Thoracic aorta (tissue), 2 donors: ENCODE measurements around the gene SFTPD. TPM values are rescaled to one million over a fixed set of nuclear protein-coding genes. Genes with fewer than 3 reads are reported as not detected.

Experiments used
- ATAC-seq: fragments of 150-250 bp; one replicate; pipeline ENCODE4 v1.8.0; 2017; ENCODE audit warnings: low read depth; ENCODE audit not compliant: insufficient number of reproducible peaks, low FRiP score
- DNase-seq: peaks from one replicate; pipeline ENCODE4 v3.0.0-alpha.2; 2020; ENCODE audit warnings: low spot score
- H3K27ac ChIP-seq, 2 donors: fragments of 200-600 bp; sonication (generic); 1 replicate in 1 of 2; 2 replicates in 1 of 2; pipeline ENCODE4 v1.5.1; 2016; ENCODE audit warnings: mild to moderate bottlenecking in 2 of 2, moderate library complexity in 2 of 2
- H3K27me3 ChIP-seq: fragments of 200-600 bp; sonication (generic); replicated peaks from 2 replicates; pipeline ENCODE4 v1.6.0; 2016; ENCODE audit warnings: mild to moderate bottlenecking; ENCODE audit not compliant: insufficient read depth
- H3K36me3 ChIP-seq: fragments of 200-600 bp; sonication (generic); one replicate; pipeline ENCODE4 v1.5.1; 2016
- H3K4me1 ChIP-seq, 2 donors: fragments of 200-600 bp; sonication (generic); 1 replicate in 1 of 2; 2 replicates in 1 of 2; pipeline versions ENCODE4 v1.5.1 to v1.6.0; 2016; ENCODE audit warnings: low read depth in 2 of 2, mild to moderate bottlenecking in 1 of 2; ENCODE audit not compliant: control insufficient read depth in 1 of 2
- H3K4me3 ChIP-seq: fragments of 200-600 bp; sonication (generic); 2 replicates; pipeline ENCODE4 v1.5.1; 2016; ENCODE audit warnings: mild to moderate bottlenecking
- H3K9me3 ChIP-seq: fragments of 200-600 bp; sonication (generic); 2 replicates; pipeline ENCODE4 v1.5.1; 2016
- total RNA-seq, 2 donors: library from RNA; depleted of rRNA; stranded (reverse); fragments of >200 nt; gene quantifications; one replicate each; pipeline versions ENCODE4 v1.1.0 to v1.2.3, GENCODE V29; 2016
- TF ChIP-seq, protein P1 (sequence below): fragments of 200-600 bp; sonication (generic); IDR thresholded peaks from one replicate; pipeline ENCODE4 v1.5.1; 2019; ENCODE audit warnings: antibody characterized with exemption

Gene SFTPD
- total RNA-seq, 2 donors from 2014 or later, result 2.6 TPM; not detected in 1

DNA sequence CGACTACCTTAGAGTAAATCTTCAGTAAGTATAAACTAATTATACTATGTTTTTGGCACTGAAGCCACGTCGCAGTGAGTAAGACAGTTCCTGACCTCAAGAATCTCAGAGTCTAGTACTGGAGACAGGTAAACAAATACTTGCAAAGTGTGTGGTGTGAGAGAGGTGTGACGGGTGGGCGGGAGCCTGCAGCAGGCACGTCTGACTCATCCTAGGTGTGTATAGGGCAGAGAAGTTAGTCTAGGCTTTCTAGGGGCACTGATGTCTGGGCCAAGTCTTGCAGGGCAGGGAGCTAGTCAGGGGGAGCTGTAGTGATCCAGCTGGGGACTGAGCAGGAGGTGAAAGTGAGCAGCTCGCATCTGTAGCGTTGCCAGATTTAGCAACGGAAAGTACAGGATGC lies 35.9 kb upstream of the SFTPD start:
- no peak for ATAC-seq
- no peaks in the 10 kb centered on the region for H3K36me3 ChIP-seq
- no peaks in the 10 kb centered on the region for H3K27me3 ChIP-seq
- DNase-seq, result no peak
- H3K4me3 ChIP-seq, result no peak overlapping the region
- peaks cover 10 to 24% of the 10 kb centered on the region in 2 donors for H3K4me1 ChIP-seq
- TF ChIP-seq, protein P1, sequence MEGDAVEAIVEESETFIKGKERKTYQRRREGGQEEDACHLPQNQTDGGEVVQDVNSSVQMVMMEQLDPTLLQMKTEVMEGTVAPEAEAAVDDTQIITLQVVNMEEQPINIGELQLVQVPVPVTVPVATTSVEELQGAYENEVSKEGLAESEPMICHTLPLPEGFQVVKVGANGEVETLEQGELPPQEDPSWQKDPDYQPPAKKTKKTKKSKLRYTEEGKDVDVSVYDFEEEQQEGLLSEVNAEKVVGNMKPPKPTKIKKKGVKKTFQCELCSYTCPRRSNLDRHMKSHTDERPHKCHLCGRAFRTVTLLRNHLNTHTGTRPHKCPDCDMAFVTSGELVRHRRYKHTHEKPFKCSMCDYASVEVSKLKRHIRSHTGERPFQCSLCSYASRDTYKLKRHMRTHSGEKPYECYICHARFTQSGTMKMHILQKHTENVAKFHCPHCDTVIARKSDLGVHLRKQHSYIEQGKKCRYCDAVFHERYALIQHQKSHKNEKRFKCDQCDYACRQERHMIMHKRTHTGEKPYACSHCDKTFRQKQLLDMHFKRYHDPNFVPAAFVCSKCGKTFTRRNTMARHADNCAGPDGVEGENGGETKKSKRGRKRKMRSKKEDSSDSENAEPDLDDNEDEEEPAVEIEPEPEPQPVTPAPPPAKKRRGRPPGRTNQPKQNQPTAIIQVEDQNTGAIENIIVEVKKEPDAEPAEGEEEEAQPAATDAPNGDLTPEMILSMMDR, result no peak
- no peak overlapping the region for H3K27ac ChIP-seq
- H3K9me3 ChIP-seq, result peaks cover 6% of the 10 kb centered on the region

DNA sequence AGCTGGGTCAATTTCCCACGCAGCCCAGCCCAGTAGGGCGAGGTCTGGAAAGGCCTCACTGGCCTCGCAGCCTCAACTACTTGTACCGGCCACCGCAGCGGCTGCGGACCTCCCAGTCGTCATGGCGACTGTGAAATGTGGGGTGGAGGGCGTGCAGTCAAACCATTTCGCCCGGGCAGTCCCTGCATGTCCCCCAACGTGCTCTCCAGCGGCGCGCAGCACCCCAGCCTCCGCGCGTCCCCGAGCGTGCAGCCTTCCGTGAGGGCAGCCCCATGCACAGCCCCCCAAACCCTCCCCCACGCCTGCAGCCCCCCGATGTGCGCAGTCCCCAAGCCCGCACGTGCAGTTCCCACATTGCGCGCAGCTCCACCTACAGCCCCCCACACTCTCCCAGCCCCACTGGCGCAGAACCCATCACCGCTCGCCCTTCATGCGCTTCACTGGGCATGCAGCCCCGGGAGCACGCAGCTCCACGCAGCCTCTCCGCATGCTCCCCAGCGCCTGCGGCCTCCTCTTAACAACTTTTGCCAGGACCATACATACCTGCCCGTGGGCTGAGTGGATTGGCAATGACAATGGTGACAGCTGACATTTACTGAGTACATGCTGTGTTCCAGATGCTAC lies 34.5 kb upstream of the SFTPD start:
- Histone ChIP-seq H3K4me1 (peaks cover 10 to 25% of the 10 kb centered on the region in 2 donors), H3K36me3 (no peaks in the 10 kb centered on the region), H3K27me3 (no peaks in the 10 kb centered on the region), H3K9me3 (peaks cover 2% of the 10 kb centered on the region), H3K4me3 (peak overlapping the region; percentile 79), H3K27ac (no peak overlapping the region)
- TF ChIP-seq, protein P1, result no peak
- no peak for DNase-seq
- ATAC-seq, result no peak

DNA sequence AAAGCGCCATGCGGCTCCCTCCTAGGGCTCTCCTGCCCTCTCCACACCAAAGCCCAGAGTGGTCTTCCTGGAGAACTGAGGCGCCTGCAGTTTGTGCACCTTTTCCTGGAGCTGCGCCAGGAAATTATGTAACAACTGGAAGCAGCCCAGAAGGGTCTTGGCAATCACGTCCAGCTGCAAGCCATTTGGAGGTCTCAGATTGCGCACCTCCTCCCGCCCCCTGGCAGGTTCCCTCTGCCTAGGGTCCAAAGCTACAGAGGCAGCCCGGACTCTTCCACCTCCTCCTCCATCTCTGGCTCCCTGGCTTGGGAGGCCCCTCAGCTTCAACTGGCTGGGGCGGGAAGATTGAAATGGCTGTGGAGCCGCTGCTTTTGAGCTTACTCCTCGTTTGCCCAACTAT lies 34.0 kb upstream of the SFTPD start:
- no peak for ATAC-seq
- Histone ChIP-seq H3K4me3 (peak overlapping the region; percentile 79), H3K9me3 (no peaks in the 10 kb centered on the region), H3K27ac (no peak overlapping the region), H3K27me3 (no peaks in the 10 kb centered on the region), H3K4me1 (peaks cover 10 to 25% of the 10 kb centered on the region in 2 donors), H3K36me3 (no peaks in the 10 kb centered on the region)
- TF ChIP-seq, protein P1, result no peak
- no peak for DNase-seq

DNA sequence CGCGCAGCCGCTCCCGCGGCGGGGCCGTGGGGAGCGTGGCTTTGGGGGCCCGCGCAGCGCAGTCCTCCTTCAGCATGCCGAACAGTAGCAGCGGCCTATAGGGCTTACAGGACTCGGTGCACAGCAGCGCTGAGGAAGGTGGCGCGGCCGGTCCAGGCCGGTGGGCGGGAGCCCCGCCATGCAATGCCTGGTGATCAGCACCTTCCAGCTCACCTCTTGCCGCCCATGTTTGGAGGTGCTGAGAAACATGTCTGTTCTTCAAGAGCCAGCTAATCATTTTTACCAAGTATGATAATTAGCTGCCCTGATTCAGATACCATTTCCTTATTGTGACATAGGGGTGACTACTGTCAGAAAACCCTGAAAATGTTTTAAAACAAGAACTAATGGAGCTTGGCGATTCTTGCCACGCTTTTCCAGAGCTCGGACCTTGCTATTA lies 33.5 kb upstream of the SFTPD start:
- ATAC-seq, result no peak
- Histone ChIP-seq H3K27ac (peak overlapping the region in 1 of 2 donors; percentile 92), H3K4me1 (peaks cover 10 to 25% of the 10 kb centered on the region in 2 donors), H3K27me3 (no peaks in the 10 kb centered on the region), H3K36me3 (no peaks in the 10 kb centered on the region), H3K9me3 (no peaks in the 10 kb centered on the region), H3K4me3 (peak overlapping the region; percentile 79)
- TF ChIP-seq, protein P1, result no peak
- DNase-seq, result no peak

DNA sequence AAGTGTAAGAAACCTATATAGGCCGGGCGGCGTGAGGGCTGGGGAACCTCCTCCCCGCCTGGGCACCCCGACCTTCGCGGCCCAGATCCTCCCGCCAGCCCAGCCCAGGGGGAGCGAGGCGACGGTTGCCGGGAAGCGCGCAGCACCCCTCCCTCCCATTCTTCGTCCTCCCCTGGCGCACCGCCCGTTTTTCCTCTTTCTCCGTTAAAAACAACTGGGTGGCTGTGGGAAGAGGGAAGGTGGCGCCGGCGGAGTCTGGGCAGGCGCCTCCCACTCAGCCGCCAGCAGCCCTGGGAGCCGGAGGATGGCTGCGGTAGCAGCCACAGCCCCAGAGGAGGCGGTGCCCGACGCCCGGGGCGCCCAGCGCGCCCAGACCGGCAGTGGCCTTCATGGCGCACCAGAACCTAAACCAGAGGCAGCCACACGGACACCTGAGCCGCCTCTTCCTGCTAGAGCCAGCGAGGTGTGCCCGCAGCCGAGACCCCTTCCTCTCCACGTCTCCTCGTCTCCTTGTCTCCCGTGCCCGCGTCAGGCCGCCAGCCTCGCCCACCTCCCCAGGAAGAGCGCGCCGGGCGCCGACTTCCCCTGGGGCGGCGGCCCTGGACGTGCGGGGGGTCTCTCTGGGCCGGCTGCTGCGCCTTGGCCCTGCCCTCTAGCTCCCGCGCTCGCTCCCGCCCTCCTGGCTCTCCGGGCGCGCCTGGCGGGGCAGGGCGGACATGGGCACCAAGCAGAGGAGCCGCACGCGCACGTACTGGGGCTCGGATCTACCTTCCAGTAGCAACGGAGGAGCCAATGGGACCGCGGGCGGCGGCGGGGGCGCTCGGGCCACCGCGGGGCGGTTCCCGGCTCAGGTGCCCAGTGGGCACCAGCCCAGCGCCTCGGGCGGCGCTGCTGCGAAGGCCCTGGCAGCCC lies 32.8 kb upstream of the SFTPD start:
- no peaks in the 10 kb centered on the region for H3K27me3 ChIP-seq
- H3K9me3 ChIP-seq, result no peaks in the 10 kb centered on the region
- peaks cover 10 to 25% of the 10 kb centered on the region in 2 donors for H3K4me1 ChIP-seq
- H3K36me3 ChIP-seq, result no peaks in the 10 kb centered on the region
- ATAC-seq, result no peak
- TF ChIP-seq, protein P1, result peak; percentile 23
- peak overlapping the region; percentile 79 for H3K4me3 ChIP-seq
- DNase-seq, result no peak
- H3K27ac ChIP-seq, result peak overlapping the region; percentile 65 to 92
